GM19452 (cell line): ENCODE measurements around the gene SPATA16.
"Not testable (repeated sequence)": the region's sequence is repeated elsewhere in the genome, so short reads cannot be mapped to it uniquely, and the experiment has no call there.

ENCODE experiments used
- ATAC-seq: cut with Tn5 transposase; IDR thresholded peaks from one replicate; pipeline ENCODE4 v1.9.1; 2021; ENCODE audit not compliant: unreplicated experiment

SPATA16 gene

GRCh38 chr3:172960626-172961182 is 180.3 kb downstream of the SPATA16 start:
- ATAC-seq: not testable (repeated sequence)

DNA sequence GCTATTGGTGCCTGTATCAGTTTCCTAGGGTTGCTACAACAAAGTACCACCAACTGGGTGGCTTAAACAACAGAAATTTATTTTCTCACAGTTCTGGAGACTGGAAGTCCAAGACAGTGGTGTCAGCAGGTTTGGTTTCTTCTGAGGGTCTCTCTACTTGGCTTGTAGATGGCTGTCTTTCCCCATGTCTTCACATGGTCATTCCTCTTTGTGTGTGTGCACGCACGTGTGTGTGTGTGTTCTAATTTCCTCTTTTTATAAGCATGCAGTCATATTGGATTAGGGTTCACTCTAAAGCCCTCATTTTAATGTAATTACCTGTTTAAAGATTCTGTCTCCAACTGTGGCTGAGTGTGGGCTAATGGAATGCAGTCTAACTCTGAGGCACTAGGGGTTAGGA is 182.5 kb downstream of the SPATA16 start:
- ATAC-seq: no peak

GRCh38 chr3:172953571-172953970 is 187.5 kb downstream of the SPATA16 start:
- no peak for ATAC-seq

DNA sequence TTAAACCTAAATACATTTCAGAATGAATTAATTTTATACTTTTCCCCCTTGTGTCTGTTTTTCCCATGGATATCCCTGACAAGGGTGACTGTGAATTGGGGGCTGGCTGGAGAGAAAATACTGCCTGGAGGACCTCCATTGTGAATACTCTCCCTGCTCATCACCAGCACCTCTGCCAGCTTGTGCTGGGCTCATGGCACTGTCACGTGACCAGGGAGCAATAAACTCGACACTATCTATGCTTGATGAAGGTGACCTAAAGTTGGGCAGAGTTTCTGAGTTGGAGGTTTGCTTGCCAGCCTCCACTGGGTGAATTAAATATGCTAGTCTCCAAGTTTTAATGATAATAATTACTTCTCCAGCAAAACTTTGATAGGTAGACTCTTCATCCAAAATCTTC is 189.5 kb downstream of the SPATA16 start:
- no peak for ATAC-seq

- ATAC-seq: no peak
These were observed 195.0 kb downstream of the SPATA16 start for GRCh38 chr3:172946061-172946460.

DNA sequence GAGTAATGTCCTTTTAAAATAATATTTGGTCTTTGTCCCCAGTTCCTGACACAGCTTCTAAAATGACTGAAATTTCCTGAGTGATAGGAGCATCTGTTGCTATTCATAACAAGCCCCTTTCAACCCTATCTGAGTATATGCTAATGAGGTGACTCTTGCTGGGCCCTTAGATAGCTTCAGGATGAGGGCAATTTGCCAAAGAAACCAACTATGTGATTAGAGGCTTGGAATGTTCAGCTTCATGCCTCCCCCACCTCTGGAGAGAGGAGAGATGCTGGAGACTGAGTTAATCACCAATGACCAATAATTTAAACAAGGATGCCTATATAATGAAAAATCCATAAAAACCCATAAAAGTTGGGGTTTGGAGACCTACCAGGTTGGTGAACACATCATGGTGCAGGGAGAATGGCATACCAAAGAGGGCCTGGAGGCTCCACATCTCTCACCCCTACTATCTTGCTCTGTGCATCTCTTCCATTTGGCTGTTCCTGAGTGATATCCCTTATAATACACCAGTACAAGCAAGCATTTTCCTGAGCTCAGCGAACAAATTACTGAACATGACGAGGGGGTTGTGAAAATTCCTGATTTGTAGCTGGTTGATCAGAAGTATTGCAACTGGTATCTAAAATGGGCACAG is 201.3 kb downstream of the SPATA16 start:
- ATAC-seq: no peak

GRCh38 chr3:172938788-172939187 is 202.2 kb downstream of the SPATA16 start:
- ATAC-seq: no peak

- no peak for ATAC-seq
These were observed 209.2 kb downstream of the SPATA16 start for GRCh38 chr3:172931746-172932285.

- ATAC-seq: no peak
These were observed 211.6 kb downstream of the SPATA16 start for GRCh38 chr3:172929451-172929850.

- ATAC-seq: no peak
These were observed 216.5 kb downstream of the SPATA16 start for GRCh38 chr3:172924546-172924945.

DNA sequence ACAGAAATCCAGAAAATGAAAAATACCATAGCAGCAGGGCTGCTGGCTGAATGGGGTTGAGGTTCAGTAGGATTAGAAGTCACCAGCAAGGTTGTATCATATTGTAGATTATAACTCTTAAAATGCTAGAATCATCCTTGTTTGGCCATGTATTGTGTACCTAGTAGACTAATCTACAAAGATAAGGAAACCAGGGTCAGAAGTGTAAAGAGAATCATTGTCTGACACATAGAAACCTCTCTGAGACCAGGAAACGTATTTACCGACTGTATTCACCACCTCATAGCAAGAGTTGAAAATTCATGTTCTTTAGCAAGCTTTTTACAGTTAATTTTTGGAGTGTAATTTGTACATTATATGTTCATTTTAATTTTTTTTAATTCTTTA is 221.7 kb downstream of the SPATA16 start:
- ATAC-seq: no peak

DNA sequence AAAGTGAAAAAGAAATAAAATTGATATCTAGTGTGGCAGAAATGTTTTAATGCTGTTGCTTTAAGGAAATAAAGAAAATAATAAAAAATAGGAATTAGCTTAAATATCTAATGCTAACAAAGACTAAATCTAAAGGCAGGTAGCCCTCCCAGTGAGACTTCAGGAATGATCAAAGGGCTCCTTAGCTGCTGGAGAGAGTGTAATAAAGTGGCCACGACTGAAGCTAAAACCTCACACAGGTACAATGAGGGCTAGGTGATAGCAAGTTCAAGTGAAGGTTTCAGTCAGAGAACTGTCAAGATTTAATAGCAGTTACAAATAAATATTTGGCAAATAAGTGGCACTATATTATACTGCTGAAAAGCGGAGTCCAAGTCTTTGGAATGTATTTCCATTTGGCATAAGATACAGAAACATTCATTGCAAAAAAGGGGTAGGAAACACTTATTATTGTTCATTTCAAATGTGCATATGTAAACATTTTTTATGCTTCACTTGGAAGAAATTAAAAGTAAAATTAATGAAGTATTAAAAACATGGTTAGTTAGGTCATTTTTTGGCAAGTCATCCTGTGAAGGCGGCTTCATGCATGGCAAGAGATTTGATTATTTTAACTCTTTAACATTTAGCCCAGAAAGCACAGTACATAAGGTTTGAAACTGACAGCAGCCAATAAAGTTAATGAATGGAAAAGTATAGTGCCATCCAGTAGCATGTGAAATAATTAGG is 222.3 kb downstream of the SPATA16 start:
- ATAC-seq: no peak

DNA sequence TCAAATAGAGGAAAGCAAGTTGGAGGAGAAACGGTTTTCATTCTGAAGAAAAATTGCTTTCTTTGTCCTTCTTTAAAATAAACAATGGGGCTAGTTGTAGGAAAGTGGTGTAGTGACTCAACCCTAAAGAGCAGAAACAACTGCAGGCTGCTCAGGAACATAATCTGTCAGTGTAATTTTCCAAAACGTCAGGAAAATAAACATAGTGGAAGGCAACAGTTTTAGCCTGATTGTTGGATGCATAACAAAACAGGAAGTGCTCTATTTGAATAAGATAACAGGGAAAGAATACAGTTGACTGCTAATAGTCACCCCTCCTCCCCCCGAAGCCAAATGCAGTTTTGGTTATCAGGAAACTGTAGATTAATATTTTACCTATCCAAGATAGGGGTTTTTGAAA is 222.9 kb downstream of the SPATA16 start:
- ATAC-seq: no peak

- no peak for ATAC-seq
These were observed 225.0 kb downstream of the SPATA16 start for GRCh38 chr3:172915911-172916514.

DNA sequence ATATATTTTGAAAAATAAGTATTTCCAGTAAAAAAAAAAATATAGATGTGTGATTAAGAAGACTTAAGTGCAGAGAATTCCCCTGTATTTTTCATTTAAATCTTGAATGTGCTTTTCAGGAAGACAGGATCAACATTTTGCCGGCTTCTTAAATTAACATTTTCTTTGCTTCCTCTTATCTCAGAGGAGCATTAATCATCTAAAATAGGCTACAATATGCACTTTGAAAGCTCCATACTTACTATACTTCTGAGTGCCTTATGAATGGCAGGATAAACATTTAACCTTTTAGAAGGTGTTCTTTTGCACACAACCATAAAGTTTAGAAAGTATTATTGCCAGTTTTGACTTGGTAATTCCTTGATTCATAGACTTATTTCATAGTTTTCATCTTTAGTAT is 226.2 kb downstream of the SPATA16 start:
- no peak for ATAC-seq

GRCh38 chr3:172913911-172914655 is 227.0 kb downstream of the SPATA16 start:
- no peak for ATAC-seq

- no peak for ATAC-seq
These were observed 229.9 kb downstream of the SPATA16 start for GRCh38 chr3:172911142-172911541.

DNA sequence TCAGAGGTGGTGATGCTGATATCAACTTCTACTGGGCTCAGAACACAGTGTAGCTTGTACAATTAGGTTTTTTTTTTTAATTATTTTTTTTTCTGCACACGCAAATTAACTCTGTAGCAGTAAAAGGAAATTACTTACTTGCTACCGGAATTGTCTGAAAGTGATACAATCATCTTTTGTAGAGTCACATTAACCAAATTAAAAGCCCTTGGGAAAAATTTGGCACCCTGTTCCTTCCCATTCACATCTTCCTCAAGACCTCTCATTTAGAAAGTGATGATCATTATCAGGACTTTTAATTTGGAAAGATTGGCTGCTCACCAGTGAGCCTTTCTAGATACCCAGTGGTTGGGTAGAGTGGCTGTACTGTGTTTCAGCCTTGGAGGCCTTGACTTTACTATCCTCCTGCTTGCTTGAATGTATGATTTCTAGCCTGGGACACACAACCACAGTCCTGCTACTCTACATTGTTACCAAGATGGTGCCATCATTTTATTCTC is 232.2 kb downstream of the SPATA16 start:
- ATAC-seq: no peak

DNA sequence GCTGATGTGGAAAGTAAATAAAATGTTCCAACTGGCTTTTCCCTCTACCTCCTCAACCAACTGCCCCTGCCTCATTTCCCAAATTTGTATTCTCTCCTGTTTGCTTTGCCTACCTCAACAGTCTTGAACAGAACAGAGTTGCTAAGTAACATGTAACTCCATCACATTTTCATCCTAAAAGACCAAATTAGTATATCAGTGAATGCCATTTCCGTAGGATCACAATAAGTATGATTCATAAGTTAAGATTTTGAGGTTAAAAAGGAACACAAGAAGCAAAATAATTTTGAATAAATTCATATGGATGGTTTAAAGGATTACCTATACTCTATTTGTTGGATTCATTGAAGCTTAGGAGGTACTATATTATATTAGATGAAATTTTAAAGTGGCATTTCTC is 235.6 kb downstream of the SPATA16 start:
- ATAC-seq: no peak

- no peak for ATAC-seq
These were observed 236.2 kb downstream of the SPATA16 start for GRCh38 chr3:172904711-172905373.
